Fibroblast of peridontal ligament (primary cell): ENCODE data around the gene SH3BP1.
A peak's percentile ranks its signal among the peaks of the same experiment; 100 is the strongest.
"Not testable (repeated sequence)": the region's sequence is repeated elsewhere in the genome, so short reads cannot be mapped to it uniquely, and the experiment has no call there.

Experiments
- DNase-seq: peaks from one replicate; pipeline ENCODE4 v3.0.0-alpha.2; 2010; ENCODE audit errors: extremely low read depth

SH3BP1 gene, protein sequence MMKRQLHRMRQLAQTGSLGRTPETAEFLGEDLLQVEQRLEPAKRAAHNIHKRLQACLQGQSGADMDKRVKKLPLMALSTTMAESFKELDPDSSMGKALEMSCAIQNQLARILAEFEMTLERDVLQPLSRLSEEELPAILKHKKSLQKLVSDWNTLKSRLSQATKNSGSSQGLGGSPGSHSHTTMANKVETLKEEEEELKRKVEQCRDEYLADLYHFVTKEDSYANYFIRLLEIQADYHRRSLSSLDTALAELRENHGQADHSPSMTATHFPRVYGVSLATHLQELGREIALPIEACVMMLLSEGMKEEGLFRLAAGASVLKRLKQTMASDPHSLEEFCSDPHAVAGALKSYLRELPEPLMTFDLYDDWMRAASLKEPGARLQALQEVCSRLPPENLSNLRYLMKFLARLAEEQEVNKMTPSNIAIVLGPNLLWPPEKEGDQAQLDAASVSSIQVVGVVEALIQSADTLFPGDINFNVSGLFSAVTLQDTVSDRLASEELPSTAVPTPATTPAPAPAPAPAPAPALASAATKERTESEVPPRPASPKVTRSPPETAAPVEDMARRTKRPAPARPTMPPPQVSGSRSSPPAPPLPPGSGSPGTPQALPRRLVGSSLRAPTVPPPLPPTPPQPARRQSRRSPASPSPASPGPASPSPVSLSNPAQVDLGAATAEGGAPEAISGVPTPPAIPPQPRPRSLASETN

DNA sequence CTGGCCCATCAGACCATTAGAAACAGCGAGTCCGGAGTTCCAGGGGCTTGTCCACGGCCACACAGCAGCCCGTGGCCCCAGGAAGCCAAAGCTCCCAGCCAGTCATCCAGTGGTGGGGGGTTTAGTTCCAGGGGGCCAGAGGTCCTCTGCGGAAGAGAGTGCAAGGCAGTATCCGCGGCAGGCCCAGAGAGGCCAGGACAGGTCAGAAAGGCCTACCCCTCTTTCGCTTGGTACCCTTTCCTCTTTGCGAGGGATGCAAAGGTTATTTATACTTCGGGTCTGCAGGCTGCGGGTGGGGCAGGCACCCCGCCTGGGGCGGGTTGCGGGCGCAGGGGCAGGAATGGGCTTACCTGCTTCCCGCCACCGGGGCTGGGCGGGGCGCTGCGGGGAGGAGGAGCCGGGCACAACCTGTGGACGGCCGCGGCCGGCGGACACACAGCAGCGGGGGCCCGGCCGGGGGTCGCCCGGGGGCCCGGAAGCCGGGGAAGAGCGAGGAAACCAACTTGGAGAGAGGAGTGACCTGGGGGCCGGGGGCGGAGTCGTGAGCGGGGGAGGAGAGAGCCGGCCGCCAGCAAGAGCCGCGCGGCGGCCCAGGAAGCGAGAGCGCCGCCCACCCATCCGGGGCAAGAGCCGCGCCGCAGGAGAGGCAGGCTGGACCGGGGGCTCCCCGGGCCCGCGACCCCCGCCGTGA lies at the start of gene SH3BP1:
TSS of gene SH3BP1 (plus strand) at position 600 of the 691 bp plus-strand sequence. CDS start 119 bp downstream, outside the sequence.
- no peak for DNase-seq

DNA sequence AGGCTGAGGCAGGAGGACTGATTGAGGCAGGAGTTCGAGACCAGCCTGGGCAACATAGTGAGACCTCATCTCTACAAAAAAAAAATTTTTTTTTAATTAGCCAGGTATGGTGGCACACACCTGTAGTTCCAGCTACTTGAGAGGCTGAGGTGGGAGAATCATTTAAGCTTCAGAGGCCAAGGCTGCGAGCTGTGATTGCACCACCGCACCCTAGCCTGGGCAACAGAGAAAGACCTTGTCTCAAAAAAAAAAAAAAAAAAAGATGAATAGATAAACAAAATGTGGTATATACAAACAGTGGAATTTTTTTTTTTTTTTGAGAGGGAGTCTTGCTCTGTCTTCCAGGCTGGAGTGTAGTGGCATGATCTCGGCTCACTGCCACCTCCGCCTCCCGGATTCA lies 48.4 kb upstream of the SH3BP1 start:
- DNase-seq, result not testable (repeated sequence)

DNA sequence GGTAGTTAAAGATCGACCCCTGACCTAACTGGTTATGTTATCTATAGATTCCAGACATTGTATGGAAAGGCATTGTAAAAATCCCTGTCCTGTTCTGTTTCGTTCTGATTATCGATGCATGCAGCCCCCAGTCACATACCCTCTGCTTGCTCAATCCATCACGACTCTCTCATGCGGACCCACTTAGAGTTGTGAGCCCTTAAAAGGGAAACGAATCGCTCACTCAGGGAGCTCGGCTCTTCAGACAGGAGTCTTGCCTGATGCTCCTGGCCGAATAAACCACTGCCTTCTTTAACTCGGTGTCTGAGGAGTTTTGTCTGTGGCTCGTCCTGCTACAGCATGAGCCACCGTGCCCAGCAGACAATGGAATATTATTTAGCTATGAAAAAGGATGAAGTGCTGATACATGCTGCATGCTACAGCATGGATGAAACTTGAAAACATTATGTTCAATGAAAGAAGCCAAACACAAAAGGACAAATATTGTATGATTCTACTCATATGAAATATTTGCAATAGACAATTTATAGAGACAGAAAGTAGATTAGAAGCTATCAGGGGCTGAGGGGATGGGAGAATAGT lies 47.6 kb upstream of the SH3BP1 start:
- no peak for DNase-seq

DNA sequence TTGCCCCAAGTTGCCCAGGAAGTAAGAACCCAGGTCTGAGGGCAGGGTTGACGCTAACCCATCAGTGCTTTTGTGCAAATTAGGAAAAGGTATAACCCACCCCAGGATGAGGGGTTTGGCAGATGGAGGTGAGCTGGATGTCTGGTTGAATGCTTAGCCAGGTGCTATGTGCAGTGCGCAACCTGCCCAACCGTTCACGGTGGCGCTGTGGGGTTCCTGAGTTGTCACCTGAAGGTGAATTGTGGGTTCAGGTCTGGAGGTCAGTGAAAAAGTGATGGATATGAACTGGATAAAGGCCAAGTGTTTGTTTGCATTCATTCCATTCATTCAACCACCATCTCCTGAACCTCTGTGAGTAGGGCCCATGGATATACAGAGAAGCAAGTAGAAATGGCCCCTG lies 45.2 kb upstream of the SH3BP1 start:
- no peak for DNase-seq

DNA sequence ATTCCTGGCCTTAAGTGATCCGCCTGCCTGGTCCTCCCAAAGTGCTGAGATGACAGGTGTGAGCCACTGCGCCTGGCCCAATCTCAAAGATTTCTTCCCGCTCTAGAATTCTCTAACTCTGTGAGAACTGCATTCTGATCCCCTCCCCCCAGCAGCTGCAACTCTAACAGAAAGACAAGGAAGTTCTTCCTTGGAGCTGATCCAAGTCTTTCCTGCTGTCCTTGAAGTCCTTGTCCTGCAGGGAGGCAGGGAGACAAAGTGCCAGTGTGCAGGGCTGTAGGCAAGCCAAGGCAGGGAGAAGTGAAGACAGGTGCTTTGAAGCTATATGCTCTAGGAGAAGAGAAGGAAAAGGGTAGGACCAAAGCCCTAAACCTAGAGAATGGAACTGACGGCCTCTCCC lies 40.3 kb upstream of the SH3BP1 start:
- no peak for DNase-seq

DNA sequence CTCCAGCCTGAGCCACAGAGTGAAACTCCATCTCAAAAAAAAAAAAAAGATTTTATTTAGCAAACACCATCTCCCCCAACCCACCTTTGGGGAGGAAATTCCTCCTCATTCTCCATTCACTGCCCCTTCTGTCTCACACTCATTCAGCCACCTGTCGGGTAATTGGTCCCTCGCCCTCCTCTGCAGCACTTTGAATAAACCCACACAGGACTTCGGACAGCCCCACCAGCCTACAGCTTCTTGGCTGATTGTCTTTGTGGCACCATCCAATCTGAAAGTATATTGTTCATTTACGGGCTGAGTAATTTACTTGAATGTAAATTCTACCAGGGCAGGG lies 38.3 kb upstream of the SH3BP1 start:
- no peak for DNase-seq

DNA sequence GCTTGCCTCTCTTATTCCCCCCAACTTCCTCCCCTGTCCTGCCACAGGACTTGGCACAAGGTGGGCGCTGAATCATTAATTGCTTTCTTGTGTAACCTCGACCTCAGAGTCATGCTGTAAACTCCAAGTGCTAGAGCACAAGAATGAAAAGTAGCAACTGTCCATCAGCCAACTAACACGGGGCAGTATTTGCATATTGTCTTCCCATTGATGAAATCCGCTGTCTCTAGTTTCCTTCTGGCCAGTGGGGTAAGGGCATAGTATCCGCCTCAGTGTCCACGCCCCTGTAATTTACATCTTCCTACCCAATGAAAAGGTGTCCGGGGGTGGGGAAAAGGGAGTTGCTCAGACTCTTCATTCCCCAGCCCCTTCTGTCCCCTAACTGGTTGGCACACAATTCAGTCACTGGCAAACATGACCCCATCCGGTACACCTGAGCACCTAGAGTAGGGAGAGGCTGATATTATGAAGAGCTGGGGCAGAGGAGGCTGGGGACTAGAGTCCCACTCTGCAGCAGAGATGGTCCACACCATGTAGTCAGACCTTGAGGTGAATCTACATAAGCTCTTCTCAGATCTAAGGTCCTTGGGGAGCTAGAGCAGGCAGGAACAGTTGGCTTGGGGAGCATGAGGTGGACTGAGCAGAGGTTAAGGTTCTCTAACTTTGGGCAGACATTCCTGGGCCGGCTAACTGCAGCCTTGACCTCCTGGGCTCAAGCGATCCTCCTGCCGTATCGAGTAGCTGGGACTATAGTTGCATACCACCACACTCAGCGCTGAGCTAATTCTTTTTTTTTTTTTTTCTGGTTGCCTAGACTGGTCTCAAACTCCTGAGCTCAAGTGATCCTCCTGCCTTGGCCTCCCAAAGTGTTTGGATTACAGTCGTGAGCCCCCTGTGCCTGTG lies 37.7 kb upstream of the SH3BP1 start:
- DNase-seq, result peak; percentile 44

DNA sequence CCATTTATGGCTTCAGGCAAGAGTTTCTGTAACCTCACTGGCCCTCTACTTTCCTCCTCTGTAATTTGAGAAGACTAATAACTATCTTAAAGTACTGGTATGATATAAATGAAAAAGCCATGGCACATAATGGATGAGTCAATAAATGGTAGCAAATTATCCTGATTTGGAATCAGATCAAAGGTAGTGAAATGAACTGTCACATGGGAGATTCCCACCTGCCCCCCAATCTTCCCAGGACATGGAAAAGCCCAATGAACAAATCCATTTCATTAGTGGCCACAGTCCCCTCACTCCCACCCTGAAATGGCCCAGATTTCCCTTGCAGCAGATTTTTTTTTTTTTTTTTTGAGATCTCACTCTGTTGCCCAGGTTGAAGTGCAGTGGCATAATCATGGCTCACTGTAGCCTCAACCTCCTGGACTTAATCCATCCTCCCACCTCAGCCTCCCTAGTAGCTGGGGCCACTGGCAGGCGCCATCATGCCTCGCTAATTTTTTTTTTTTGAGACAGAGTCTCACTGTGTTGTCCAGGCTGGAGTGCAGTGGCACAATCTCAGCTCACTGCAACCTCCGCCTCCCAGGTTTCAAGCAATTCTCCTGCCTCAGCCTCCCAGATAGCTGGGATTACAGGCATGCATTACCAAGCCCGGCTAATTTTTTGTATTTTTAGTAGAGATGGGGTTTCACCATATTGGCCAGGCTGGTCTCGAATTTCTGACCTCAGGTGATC lies 36.8 kb upstream of the SH3BP1 start:
- not testable (repeated sequence) for DNase-seq

DNA sequence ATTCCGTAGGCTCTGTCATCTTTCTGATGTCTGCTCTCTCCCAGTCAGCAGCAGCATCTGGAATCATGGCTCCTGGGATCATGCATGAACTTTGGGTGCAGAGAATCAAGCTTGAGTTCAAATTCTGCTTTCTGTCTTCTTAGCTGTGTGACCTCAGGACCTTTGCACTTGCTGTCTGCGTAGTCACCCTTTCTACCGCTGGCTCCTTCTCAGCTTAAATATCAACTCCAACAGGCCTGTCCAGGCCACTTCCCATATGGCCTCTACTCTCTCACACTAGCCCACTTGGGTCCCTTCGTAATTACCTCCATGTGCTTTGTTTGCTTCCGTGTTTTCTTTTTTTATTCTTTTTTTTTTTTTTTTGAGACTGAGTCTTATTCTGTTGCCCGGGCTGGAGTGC lies 35.4 kb upstream of the SH3BP1 start:
- DNase-seq, result no peak

DNA sequence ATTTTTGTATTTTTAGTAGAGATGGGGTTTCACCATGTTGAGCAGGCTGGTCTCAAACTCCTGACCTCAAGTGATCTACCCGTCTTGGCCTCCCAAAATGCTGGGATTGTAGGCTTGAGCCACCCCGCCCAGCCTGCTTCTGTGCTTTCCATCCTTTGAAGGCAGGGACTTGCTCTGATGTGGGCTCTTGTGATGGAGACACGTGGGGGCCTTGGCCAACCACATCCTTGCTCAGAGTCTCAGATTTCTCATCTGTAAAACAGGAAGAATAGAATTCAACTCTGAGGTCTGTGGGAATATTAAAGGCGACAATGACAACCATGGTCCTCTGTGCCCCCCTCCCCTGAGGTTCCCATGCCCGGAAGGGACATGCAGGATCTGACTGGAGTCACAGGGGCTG lies 34.6 kb upstream of the SH3BP1 start:
- no peak for DNase-seq

DNA sequence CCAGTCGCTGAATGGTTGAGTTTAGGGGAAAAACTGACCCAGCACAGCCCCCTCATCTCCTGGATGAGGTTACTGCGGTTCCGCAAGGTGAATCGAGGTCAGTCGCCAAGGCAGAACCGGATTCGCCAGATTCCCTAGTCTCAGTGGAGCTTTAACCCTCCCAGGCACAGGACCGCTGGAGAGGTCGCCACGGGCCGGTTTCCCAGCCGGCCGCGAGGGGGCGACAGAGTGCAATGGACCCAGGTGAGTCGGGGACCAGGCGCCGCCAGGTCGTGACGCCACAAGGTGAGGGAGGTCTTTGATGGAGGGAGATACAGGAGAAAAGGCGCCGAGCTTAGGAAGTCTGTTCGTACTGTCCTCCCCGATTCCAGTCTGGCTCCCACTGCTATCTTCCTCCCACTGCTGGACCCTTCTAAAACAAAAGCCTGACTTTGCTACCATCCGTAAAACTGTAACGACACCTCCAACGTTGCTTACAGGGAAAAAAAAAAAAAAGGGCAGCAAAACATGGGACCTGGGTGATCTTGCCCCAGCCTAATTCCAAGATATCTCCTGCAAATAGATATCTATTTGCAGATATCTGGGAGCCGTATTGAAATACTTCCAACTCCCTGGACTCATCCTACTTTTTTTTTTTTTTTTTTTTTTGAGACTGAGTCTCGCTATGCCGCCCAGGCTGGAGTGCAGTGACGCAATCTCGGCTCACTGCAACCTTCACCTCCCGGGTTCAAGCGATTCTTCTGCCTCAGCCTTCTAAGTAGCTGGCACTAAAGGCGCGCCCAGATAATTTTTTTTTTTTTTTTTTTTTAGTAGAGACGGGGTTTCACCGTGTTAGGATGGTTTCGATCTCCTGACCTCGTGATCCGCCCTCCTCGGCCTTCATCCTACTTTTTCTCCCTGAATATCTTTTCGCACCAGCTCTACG lies 32.2 kb upstream of the SH3BP1 start:
- peak; percentile 38 for DNase-seq

DNA sequence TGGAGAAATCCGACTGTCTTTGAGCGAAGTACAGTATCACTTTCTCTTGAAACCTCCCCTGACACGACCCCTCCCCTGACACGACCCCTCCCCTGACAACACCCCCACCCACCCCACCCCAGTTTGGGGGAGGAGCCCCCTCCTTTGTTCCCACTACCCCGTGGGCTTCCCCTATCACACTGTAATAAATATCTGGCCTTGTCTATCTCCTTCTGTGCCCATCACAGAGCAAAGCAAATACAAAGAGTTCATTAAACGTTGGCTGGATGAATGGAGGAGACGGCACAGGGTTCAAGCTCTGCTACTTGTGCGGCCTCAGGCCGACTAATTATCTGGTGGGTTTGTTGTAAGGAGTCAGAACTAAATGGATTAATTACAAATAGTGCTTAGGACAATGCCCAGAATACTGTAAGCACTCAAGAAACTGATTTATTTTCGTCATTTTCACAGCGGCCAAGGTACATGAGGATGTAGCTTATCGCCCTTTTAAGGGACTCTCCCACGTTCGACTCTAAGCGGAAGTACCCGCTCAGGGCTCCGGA lies 31.5 kb upstream of the SH3BP1 start:
- DNase-seq, result no peak

DNA sequence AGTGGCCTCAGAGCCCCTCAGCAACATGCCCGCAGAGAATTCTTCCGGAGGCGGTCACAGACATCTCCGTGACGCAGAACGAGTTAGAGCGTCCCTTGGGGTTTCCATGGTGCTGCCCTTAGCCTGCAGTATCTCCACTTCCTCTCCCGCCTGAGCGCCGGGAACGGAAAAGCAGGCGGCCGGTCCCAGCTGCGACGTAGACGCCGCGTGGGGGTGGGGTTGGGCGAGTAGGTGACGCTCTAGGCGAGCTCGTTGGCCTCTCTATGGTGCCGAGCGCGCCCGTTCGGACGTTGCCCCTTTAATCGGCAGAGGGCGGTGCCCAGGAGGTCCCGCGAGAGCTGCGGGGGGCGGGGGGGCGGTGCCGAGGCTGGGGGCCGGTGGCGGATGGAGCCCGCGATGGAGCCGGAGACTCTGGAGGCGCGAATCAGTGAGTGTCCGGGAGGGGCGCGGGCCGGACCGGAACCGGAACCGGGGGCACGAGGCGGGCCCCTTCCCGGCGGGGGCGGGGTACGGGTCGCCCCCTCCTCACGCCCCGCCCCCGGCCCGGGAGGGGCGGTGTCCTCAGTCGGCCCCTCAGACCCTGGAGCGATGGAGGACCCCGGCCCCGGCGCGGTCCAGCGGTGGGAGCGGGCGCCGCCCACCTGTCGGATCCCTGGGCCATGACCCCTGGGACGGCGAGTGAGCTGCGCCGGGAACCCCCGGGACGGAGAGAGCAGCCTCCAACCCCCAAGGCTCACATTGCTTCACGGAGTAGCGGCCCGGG lies 30.8 kb upstream of the SH3BP1 start, which contains the start of gene GGA1:
TSS of gene GGA1 (plus strand) at position 358 of the 763 bp plus-strand sequence. CDS start at position 385, 27 bp downstream.
- peak; percentile 97 for DNase-seq

DNA sequence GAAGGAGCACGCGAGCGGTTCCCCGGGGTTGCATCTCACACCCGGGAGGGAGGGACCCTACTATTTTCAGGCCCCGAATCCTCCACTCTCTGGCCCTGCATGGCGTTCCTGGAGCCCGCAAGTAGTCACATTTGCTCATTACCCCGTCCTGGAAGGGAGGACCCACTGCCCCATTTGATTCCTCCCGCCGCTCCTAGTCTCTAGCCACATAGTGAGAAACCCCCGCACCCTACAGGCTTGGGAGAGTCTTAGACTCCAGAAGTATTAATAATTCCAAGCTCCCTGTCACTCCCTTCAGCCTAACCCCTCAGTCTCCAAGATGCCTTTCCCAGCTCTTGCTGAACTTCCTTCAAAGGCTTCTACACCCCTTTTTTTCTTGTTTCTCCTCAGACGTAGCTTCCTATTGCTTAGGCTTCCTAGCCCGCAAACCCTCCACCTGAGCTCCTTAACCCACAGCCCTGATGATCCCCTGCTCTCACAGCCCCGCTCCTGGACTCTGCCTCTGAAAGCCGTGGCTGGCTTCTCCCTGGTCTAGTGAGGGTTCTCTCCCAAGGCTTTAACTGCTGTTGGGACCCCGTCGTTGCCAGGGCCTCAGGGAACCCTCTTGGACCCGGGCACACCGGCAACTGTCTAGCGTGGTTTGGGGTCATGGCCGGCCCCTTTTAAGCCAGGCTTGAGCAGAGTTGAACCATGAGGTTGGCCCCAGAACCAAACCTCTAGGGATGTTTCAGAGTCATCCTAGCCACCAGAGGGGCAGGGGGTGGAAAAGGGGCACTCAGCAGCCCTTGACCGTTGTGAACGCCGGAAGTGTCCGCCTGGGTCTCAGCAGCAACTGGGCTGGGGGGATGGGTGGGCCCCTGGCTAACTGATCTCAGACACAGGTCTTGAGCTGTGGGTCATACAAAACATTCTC lies 30.0 kb upstream of the SH3BP1 start:
- DNase-seq, result peak; percentile 22

DNA sequence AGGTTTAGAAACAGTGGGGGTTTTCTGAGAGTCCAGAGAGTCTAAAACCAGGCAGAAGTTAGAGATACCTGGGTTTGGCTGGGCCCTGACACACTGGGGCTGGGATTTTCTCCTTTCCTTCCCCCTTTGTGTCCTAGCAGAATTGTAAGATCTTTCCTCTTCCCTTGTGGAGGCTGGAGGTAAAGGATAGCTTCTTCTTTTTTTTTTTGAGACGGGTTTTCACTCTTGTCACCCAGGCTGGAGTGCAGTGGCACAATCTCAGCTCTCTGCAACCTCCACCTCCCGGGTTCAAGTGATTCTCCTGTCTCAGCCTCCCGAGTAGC lies 29.4 kb upstream of the SH3BP1 start:
- DNase-seq, result not testable (repeated sequence)

DNA sequence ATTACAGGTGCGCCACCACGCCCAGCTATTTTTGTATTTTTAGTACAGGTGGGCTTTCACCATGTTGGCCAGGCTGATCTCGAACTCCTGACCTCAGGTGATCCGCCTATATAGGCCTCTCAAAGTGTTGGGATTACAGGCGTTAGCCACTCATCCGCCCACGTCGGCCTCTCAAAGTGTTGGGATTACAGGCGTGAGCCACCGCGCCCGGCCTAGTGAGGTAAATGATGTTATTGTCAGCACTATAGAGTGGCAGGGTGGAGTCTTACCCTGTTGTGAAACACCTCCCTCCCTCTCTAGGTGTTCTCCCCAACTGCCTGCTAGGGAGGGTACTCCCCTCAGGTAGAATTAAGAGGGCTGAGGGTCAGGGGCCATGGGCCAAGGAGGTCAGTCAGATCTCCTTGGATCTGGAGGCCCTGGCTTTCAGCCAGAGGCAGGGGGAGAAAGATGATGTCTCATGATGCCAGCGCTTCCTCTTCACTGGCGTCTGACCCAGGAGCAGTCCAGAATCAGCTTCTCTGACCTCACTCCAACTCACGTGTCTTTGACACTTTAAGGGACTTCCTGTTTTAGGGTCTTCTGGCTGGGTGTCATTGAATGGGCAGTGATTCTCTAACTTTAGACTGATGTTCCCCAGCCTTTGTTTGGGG lies 28.9 kb upstream of the SH3BP1 start:
- no peak for DNase-seq

DNA sequence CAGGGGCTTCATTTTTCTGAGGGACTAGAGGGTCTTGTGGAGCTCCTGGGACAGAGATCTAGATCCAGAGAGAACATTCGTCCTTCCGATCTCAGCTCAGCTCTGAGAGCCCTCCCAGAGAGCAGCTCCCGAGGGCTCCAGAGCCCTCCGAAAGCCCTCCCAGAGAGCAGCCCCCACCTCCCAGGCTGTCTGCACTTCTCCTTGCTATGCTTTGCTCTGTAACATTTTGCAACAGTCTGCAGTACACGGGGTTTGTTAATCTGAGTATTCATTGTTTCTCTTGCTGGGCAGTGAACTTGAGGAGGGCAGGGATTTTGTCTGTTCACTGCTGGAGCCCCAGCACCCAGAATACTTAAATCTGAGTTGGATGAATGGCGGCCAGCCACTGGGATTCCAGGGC lies 28.3 kb upstream of the SH3BP1 start:
- DNase-seq, result no peak
